Spleen (tissue), 7 donors: ENCODE measurements around the gene SERPINE1.

ENCODE experiments used
- CTCF ChIP-seq, 11 experiments: fragments of 200-600 bp in 7 of 11; fragments of 450-650 bp in 4 of 11; sonication (generic) in 4 of 11; IDR thresholded peaks in 8 of 11; conservative IDR thresholded peaks in 3 of 11; 1 replicate in 7 of 11; 2 replicates in 4 of 11; pipeline versions ENCODE4 v1.4.0 to v1.8.0; 2016 to 2021; ENCODE audit warnings: antibody characterized with exemption in 11 of 11, inconsistent platforms in 4 of 11, mild to moderate bottlenecking in 1 of 11
- POLR2A ChIP-seq, 3 donors: fragments of 450-650 bp; IDR thresholded peaks; one replicate each; pipeline ENCODE4 v1.5.1; 2017; ENCODE audit warnings: antibody characterized with exemption in 3 of 3, mild to moderate bottlenecking in 1 of 3
- donor health status: DM: no; HTN: no; CAD: no; lungs with moderate emphysema.
- donor health status: DM: no; HTN: no; CAD: no.
- donor health status: DM: no; HTN: no; CAD: no.

DNA sequence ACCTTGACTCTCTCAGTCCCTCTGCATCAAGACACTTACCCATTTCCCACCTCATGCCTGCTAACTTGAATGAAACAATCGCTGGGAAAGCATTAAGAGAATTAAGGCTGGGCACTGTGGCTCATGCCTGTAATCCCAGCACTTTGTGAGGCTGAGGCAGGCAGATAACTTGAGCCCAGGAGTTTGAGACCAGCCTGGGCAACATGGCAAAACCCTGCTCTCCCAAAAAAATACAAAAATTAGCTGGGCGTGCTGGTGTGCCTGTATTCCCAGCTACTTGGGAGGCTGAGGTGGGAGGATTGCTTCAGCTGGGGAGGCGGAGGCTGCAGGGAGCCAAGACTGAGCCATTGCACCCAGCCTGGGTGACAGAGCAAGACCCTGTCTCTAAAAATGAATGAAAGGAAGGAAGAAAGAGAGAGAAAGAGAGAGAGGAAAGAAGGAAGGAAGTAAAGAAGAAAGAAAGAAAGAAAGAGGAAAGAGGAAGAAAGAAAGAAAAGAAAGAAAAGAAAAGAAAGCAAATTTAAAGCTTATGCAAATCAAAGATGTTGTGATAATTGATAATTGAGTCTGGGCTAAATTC is 646 bp downstream of the SERPINE1 start:
- TF ChIP-seq CTCF (IDR thresholded peaks at IDR 0.05 in 8 of 11, conservative IDR thresholded peaks at IDR 0.05 in 3 of 11): no peak
- TF ChIP-seq POLR2A (IDR thresholded peaks at IDR 0.05): no peak
